Vagina (tissue), 2 donors: ENCODE measurements around the gene ADAMTS12.

Source experiments
- POLR2A ChIP-seq, 2 donors: fragments of 450-650 bp; IDR thresholded peaks; one replicate each; pipeline ENCODE4 v1.6.1; 2017; ENCODE audit warnings: antibody characterized with exemption in 2 of 2, mild to moderate bottlenecking in 2 of 2, moderate library complexity in 2 of 2
- TF ChIP-seq, protein P1 (sequence below), 3 experiments: fragments of 450-650 bp in 2 of 3; fragments of 200-600 bp in 1 of 3; sonication (generic) in 1 of 3; IDR thresholded peaks; one replicate each; pipeline ENCODE4 v1.5.1; 2017 to 2019; ENCODE audit warnings: antibody characterized with exemption in 3 of 3, mild to moderate bottlenecking in 2 of 3, moderate library complexity in 2 of 3

DNA sequence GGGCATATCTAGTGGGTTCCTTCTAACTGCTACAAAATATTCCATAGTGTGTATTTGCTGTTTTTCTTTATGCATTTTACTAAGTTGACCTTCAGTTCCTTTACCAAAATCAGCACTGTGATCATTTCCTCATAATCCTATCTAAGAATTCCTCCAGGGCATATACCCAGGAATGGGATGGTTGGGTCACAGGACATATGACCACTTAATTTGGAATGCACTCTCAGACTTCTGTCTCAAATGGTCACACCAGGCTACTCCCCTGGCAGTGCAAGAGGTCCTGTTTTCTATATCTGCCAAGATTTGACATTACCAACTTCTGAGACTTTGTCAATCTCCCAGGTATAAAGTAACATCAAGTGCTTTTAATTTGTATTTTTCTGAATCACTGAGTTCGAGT, 63.9 kb downstream of the ADAMTS12 start:
- TF ChIP-seq, protein P1, sequence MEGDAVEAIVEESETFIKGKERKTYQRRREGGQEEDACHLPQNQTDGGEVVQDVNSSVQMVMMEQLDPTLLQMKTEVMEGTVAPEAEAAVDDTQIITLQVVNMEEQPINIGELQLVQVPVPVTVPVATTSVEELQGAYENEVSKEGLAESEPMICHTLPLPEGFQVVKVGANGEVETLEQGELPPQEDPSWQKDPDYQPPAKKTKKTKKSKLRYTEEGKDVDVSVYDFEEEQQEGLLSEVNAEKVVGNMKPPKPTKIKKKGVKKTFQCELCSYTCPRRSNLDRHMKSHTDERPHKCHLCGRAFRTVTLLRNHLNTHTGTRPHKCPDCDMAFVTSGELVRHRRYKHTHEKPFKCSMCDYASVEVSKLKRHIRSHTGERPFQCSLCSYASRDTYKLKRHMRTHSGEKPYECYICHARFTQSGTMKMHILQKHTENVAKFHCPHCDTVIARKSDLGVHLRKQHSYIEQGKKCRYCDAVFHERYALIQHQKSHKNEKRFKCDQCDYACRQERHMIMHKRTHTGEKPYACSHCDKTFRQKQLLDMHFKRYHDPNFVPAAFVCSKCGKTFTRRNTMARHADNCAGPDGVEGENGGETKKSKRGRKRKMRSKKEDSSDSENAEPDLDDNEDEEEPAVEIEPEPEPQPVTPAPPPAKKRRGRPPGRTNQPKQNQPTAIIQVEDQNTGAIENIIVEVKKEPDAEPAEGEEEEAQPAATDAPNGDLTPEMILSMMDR (IDR thresholded peaks at IDR 0.05): no peak
- no peak for TF ChIP-seq POLR2A (IDR thresholded peaks at IDR 0.05)
